Skeletal muscle satellite cell (primary cell): Measurements from ENCODE around the gene OLFM3. TPM values are rescaled to one million over a fixed set of nuclear protein-coding genes. Genes with fewer than 3 reads are reported as not detected.

Experiments
- H3K27me3 ChIP-seq: 2 replicates; pipeline ENCODE4 v1.7.0; 2013; ENCODE audit warnings: low read length; ENCODE audit not compliant: control insufficient read depth, insufficient read depth
- H3K36me3 ChIP-seq: 2 replicates; pipeline ENCODE4 v1.7.0; 2013; ENCODE audit warnings: mild to moderate bottlenecking, control low read depth, low read length; ENCODE audit not compliant: insufficient read depth
- H3K4me1 ChIP-seq: 2 replicates; pipeline ENCODE4 v1.7.0; 2013; ENCODE audit warnings: low read length; ENCODE audit not compliant: control insufficient read depth, insufficient read depth
- H3K4me2 ChIP-seq: 2 replicates; pipeline ENCODE4 v1.7.0; 2013; ENCODE audit warnings: mild to moderate bottlenecking, low read length
- H3K4me3 ChIP-seq: 2 replicates; pipeline ENCODE4 v1.7.0; 2013; ENCODE audit warnings: low read length
- H3K9ac ChIP-seq: 2 replicates; pipeline ENCODE4 v1.7.0; 2013; ENCODE audit warnings: mild to moderate bottlenecking, low read depth, low read length, moderate library complexity
- H3K9me3 ChIP-seq: replicated peaks from 2 replicates; pipeline ENCODE4 v1.7.0; 2013; ENCODE audit warnings: mild to moderate bottlenecking, control low read depth, low read length
- total RNA-seq: library from RNA; depleted of rRNA; stranded (reverse); fragments of >200 nt; gene quantifications from 2 replicates; pipeline ENCODE4 v1.2.3, GENCODE V29; 2012; rRNA removed

OLFM3 gene
- total RNA-seq = not detected in 2 replicates

DNA sequence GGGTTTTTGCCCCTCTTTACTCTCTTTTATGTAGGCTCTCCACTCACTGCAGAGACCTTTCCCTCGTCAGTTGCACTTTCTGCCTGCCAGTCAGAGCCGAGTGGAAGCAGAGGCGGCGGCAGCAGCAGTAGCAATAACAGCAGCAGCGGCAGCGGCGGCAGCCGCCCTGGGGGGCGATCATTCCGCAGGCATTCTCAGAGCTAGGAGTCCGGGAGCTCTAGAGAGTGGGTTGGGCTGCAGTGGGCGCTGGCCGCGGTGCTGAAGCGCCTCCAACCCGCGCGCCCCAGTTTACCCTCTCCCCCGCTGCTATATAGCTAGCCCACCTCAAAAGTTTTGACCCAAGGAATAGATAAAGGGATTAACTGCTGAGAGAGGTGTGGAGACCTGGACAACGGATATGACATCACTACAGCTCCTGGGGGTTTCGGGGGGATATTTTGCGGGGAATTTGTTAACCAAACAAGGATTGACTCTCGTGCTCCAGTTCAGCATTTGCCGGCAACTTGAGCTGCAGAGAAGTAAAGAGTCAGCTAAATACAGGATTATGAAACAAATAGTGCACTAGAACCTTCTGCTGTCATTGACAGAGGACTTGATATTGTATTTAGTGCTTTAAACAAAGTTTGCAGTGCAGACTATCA is at the start of gene OLFM3:
TSS of gene OLFM3 (minus strand) at position 102 of the 641 bp plus-strand sequence.
- Histone ChIP-seq H3K4me2 (no peak within 1 kb of the TSS), H3K4me3 (no peak within 1 kb of the TSS), H3K36me3 (no peaks in the 10 kb centered on the region), H3K27me3 (no peaks in the 10 kb centered on the region), H3K9ac (no peak within 1 kb of the TSS), H3K9me3 (no peaks in the 10 kb centered on the region), H3K4me1 (no peaks in the 10 kb centered on the region)

DNA sequence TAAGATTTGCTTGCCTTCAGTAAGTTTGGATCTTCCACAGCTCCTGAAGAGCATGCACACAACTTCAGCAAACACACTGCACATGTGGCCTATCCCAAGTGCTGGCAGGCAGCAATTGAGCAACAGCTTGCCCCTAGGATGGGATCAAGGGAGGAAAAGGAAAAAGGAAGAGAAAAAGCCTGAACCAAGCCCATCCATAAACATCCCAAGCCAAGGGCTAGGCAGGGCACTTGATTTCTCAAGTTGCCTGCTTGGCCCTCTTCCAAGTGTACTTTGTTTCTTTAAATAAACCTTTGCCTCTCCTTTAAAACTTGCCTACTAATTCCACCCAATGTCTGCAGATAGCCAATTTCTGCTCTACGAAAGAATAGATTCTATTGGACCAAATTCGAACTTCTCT is 49.0 kb upstream of the OLFM3 start:
- Histone ChIP-seq H3K9ac (no peak overlapping the region), H3K9me3 (no peaks in the 10 kb centered on the region), H3K4me2 (no peak overlapping the region), H3K4me1 (no peaks in the 10 kb centered on the region), H3K27me3 (no peaks in the 10 kb centered on the region), H3K36me3 (no peaks in the 10 kb centered on the region), H3K4me3 (no peak overlapping the region)

GRCh38 chr1:102032534-102032933 is 35.8 kb upstream of the OLFM3 start:
- H3K4me2 ChIP-seq = no peak overlapping the region
- no peak overlapping the region for H3K4me3 ChIP-seq
- no peaks in the 10 kb centered on the region for H3K27me3 ChIP-seq
- H3K4me1 ChIP-seq = no peaks in the 10 kb centered on the region
- no peaks in the 10 kb centered on the region for H3K9me3 ChIP-seq
- H3K9ac ChIP-seq = no peak overlapping the region
- no peaks in the 10 kb centered on the region for H3K36me3 ChIP-seq

- Histone ChIP-seq H3K27me3 (no peaks in the 10 kb centered on the region), H3K4me1 (no peaks in the 10 kb centered on the region), H3K4me2 (no peak overlapping the region), H3K36me3 (no peaks in the 10 kb centered on the region), H3K9ac (no peak overlapping the region), H3K4me3 (no peak overlapping the region), H3K9me3 (peaks cover 3% of the 10 kb centered on the region)
Measured at GRCh38 chr1:102019530-102019929, 22.8 kb upstream of the OLFM3 start.

DNA sequence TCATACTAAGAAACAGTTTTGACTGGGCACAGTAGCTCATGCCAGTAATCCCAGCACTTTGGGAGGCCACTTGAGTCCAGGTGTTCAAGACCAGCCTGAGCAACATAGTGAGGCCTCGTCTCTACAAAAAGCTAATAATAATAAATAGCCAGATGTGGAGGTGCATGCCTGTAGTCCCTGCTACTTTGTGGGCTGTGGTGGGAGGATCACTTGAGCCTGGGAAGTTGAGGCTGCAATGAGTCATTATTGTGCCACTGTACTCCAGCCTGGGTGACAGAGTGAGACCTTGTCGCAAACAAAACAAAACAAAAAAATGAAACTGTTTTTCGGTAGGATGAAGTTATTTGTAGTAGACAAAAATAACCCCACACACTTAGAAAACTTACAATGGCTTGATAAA is 19.0 kb upstream of the OLFM3 start:
- no peaks in the 10 kb centered on the region for H3K4me1 ChIP-seq
- H3K36me3 ChIP-seq = no peaks in the 10 kb centered on the region
- no peak overlapping the region for H3K4me2 ChIP-seq
- no peak overlapping the region for H3K4me3 ChIP-seq
- peaks cover 3% of the 10 kb centered on the region for H3K9me3 ChIP-seq
- H3K9ac ChIP-seq = no peak overlapping the region
- no peaks in the 10 kb centered on the region for H3K27me3 ChIP-seq

- H3K4me1 ChIP-seq = no peaks in the 10 kb centered on the region
- no peaks in the 10 kb centered on the region for H3K36me3 ChIP-seq
- H3K4me3 ChIP-seq = no peak overlapping the region
- H3K9ac ChIP-seq = no peak overlapping the region
- no peak overlapping the region for H3K4me2 ChIP-seq
- H3K9me3 ChIP-seq = no peaks in the 10 kb centered on the region
- H3K27me3 ChIP-seq = no peaks in the 10 kb centered on the region
Measured at GRCh38 chr1:102002057-102002456, 5.3 kb upstream of the OLFM3 start.

- no peaks in the 10 kb centered on the region for H3K36me3 ChIP-seq
- H3K4me3 ChIP-seq = no peak overlapping the region
- no peaks in the 10 kb centered on the region for H3K4me1 ChIP-seq
- H3K4me2 ChIP-seq = no peak overlapping the region
- no peaks in the 10 kb centered on the region for H3K27me3 ChIP-seq
- H3K9ac ChIP-seq = no peak overlapping the region
- H3K9me3 ChIP-seq = no peaks in the 10 kb centered on the region
Measured at GRCh38 chr1:101995984-101996745, 561 bp downstream of the OLFM3 start.

GRCh38 chr1:101993710-101994109 is 3.0 kb downstream of the OLFM3 start:
- no peak overlapping the region for H3K4me3 ChIP-seq
- H3K4me2 ChIP-seq = no peak overlapping the region
- no peaks in the 10 kb centered on the region for H3K36me3 ChIP-seq
- no peaks in the 10 kb centered on the region for H3K4me1 ChIP-seq
- H3K9ac ChIP-seq = no peak overlapping the region
- no peaks in the 10 kb centered on the region for H3K9me3 ChIP-seq
- H3K27me3 ChIP-seq = no peaks in the 10 kb centered on the region

GRCh38 chr1:101992821-101993575 is 3.7 kb downstream of the OLFM3 start:
- Histone ChIP-seq H3K9me3 (no peaks in the 10 kb centered on the region), H3K4me1 (no peaks in the 10 kb centered on the region), H3K4me2 (no peak overlapping the region), H3K36me3 (no peaks in the 10 kb centered on the region), H3K9ac (no peak overlapping the region), H3K4me3 (no peak overlapping the region), H3K27me3 (no peaks in the 10 kb centered on the region)

GRCh38 chr1:101980974-101981373 is 15.8 kb downstream of the OLFM3 start:
- no peaks in the 10 kb centered on the region for H3K9me3 ChIP-seq
- no peak overlapping the region for H3K4me3 ChIP-seq
- no peak overlapping the region for H3K4me2 ChIP-seq
- no peaks in the 10 kb centered on the region for H3K4me1 ChIP-seq
- no peaks in the 10 kb centered on the region for H3K27me3 ChIP-seq
- H3K9ac ChIP-seq = no peak overlapping the region
- H3K36me3 ChIP-seq = no peaks in the 10 kb centered on the region

GRCh38 chr1:101977266-101977665 is 19.5 kb downstream of the OLFM3 start:
- Histone ChIP-seq H3K4me2 (no peak overlapping the region), H3K27me3 (no peaks in the 10 kb centered on the region), H3K36me3 (no peaks in the 10 kb centered on the region), H3K4me1 (no peaks in the 10 kb centered on the region), H3K4me3 (no peak overlapping the region), H3K9me3 (no peaks in the 10 kb centered on the region), H3K9ac (no peak overlapping the region)
